ENCODE data around the gene ATN1. TPM values are rescaled to one million over a fixed set of nuclear protein-coding genes. Genes with fewer than 3 reads are reported as not detected.
"Not testable (repeated sequence)": the region's sequence is repeated elsewhere in the genome, so short reads cannot be mapped to it uniquely, and the experiment has no call there.

The ATN1 gene
- total and polyA plus RNA-seq, 2 of the 8 experiments (the other 6 are each of a cell fraction or from before 2014, with no cell fraction given), result 20.6 to 73.4 TPM

- TF ChIP-seq SAP30 (IDR thresholded peaks at IDR 0.05; ENCODE audit: insufficient read depth, insufficient replicate concordance, low read length), result no peak
- no peak for TF ChIP-seq RNF2 (IDR thresholded peaks at IDR 0.05; ENCODE audit: borderline replicate concordance, low read depth, low read length, missing control alignments, poor library complexity, severe bottlenecking)
- no peak for TF ChIP-seq SP4 (IDR thresholded peaks at IDR 0.05; ENCODE audit: low read length)
- TF ChIP-seq ZNF274 (IDR thresholded peaks at IDR 0.05; ENCODE audit: borderline replicate concordance, extremely low read depth, low read length), result no peak
- TF ChIP-seq USF2 (IDR thresholded peaks at IDR 0.05; ENCODE audit: low read length), result no peak
Measured at GRCh38 chr12:6884539-6884938, 43.2 kb upstream of the ATN1 start (continued).

DNA sequence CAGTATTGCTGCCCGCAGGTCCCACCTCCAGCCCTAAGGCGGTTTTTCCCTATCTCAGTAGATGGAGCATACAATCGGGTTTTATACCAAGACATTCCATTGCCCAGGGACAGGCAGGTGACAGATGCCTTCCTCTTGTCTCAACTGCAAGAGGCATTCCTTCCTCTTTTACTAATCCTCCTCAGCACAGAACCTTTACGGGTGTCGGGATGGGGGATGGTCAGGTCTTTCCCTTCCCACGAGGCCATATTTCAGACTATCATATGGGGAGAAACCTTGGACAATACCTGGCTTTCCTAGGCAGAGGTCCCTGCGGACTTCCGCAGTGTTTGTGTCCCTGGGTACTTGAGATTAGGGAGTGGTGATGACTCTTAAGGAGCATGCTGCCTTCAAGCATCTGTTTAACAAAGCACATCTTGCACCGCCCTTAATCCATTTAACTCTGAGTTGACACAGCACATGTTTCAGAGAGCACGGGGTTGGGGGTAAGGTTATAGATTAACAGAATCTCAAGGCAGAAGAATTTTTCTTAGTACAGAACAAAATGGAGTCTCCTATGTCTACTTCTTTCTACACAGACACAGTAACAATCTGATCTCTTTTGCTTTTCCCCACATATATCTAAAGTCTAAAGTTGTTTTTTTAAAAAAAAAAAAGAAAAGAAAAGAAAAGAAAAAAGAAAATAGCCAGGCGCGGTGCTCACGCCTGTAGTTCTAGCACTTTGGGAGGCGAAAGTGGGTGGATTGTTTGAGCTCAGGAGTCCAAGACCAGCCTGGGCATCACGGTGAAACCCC lies 41.4 kb upstream of the ATN1 start:
- not testable (repeated sequence) for H3K4me3 ChIP-seq (ENCODE audit: extremely low read depth in 1 of 4, insufficient read depth in 2 of 4, low read depth in 3 of 4, low read length in 4 of 4); H3K4ac ChIP-seq (replicated peaks; ENCODE audit: insufficient read length, low read depth, low read length); H3K56ac ChIP-seq (replicated peaks; ENCODE audit: insufficient read length, low read depth, low read length); H3K79me1 ChIP-seq (ENCODE audit: low read depth, low read length); FAIRE-seq; H3K27ac ChIP-seq (ENCODE audit: low read depth, low read length); H3K23me2 ChIP-seq (ENCODE audit: low read depth, low read length); H3K27me3 ChIP-seq (replicated peaks in 1 of 4; ENCODE audit: control insufficient read depth in 3 of 4, extremely low read depth in 1 of 4, insufficient read depth in 3 of 4, low read length in 3 of 4); H2BK120ac ChIP-seq (replicated peaks; ENCODE audit: low read depth, low read length); DNase-seq (ENCODE audit: low read depth in 1 of 2, low spot score in 2 of 2); H2BK15ac ChIP-seq (ENCODE audit: low read length); H2BK12ac ChIP-seq (ENCODE audit: low read depth, low read length); H2AFZ ChIP-seq (ENCODE audit: low read length); H3K9me3 ChIP-seq (ENCODE audit: insufficient read depth in 2 of 2, low read depth in 1 of 2, low read length in 1 of 2); H4K8ac ChIP-seq (ENCODE audit: extremely low read depth, insufficient read depth, low read length); H3K14ac ChIP-seq (ENCODE audit: insufficient read length); H4K91ac ChIP-seq (replicated peaks; ENCODE audit: insufficient read length, low read length); H2BK20ac ChIP-seq (ENCODE audit: low read length); H2AK5ac ChIP-seq (ENCODE audit: low read depth, low read length); H3K79me2 ChIP-seq (ENCODE audit: control insufficient read depth in 1 of 2, insufficient read depth in 2 of 2, low read length in 2 of 2); H4K20me1 ChIP-seq (replicated peaks in 1 of 2; ENCODE audit: control insufficient read depth in 1 of 2, insufficient read depth in 2 of 2, low read length in 2 of 2); H3K23ac ChIP-seq (ENCODE audit: insufficient read length); H3K9ac ChIP-seq (replicated peaks in 1 of 4; ENCODE audit: extremely low read depth in 1 of 4, low read depth in 3 of 4, low read length in 3 of 4)
- Histone ChIP-seq H3K4me1 (replicated peaks in 1 of 4; ENCODE audit: control insufficient read depth in 3 of 4, insufficient read depth in 4 of 4, low read length in 3 of 4) (peaks cover 2 to 13% (median 8%) of the 10 kb centered on the region in 4 experiments; a peak in 6 of 7 replicates), H4K5ac (ENCODE audit: insufficient read length, low read depth, low read length) (peak overlapping the region; percentile 44), H2BK5ac (ENCODE audit: low read depth, low read length) (peak overlapping the region; percentile 52; the same call in 1 of the 2 replicates), H3K18ac (ENCODE audit: extremely low read depth, low read length) (peak overlapping the region; percentile 60), H3K36me3 (ENCODE audit: control insufficient read depth in 2 of 4, insufficient read depth in 4 of 4, low read length in 3 of 4) (peaks cover 0 to 20% (median 1%) of the 10 kb centered on the region in 4 experiments; a peak in 4 of 8 replicates), H3K4me2 (ENCODE audit: insufficient read depth in 1 of 2, low read depth in 2 of 2, low read length in 2 of 2) (peak overlapping the region; percentile 15 to 54; a peak in 3 of 4 replicates)
- WGBS, 2 experiments (ENCODE audit: extremely low coverage in 1 of 2, insufficient coverage in 1 of 2, insufficient read length in 1 of 2, insufficient replicate concordance in 2 of 2, low coverage in 1 of 2, low lambda C conversion rate in 2 of 2, missing lambda C conversion rate in 1 of 2), result 54% methylated on average over 10 of the region's 15 CpGs; no CpG with 5 or more reads in 1 of the 2 experiments
- CTCF ChIA-PET (ENCODE audit: partially characterized antibody), result interaction anchor here (1.4 to 3.1 kb wide), 3 partner anchors 10 to 15 kb away, joined by 4 to 18 read pairs (median 18); partner anchors contain the start of gene SPSB2
- POLR2A ChIA-PET (ENCODE audit: partially characterized antibody), result interaction anchor here (0.6 to 7.8 kb wide), 9 partner anchors 14 to 82 kb away, joined by 3 to 86 read pairs (median 4); partner anchors contain the start of genes C12orf57, ENO2, RNU7-1 and SPSB2

Measured in H1 (cell line).